HG03457 (cell line): Measurements from ENCODE around the gene ZNF366.

ENCODE experiments used
- ATAC-seq: cut with Tn5 transposase; IDR thresholded peaks from one replicate; pipeline ENCODE4 v1.9.1; 2021; ENCODE audit warnings: moderate number of reproducible peaks; ENCODE audit not compliant: unreplicated experiment

The ZNF366 gene

DNA sequence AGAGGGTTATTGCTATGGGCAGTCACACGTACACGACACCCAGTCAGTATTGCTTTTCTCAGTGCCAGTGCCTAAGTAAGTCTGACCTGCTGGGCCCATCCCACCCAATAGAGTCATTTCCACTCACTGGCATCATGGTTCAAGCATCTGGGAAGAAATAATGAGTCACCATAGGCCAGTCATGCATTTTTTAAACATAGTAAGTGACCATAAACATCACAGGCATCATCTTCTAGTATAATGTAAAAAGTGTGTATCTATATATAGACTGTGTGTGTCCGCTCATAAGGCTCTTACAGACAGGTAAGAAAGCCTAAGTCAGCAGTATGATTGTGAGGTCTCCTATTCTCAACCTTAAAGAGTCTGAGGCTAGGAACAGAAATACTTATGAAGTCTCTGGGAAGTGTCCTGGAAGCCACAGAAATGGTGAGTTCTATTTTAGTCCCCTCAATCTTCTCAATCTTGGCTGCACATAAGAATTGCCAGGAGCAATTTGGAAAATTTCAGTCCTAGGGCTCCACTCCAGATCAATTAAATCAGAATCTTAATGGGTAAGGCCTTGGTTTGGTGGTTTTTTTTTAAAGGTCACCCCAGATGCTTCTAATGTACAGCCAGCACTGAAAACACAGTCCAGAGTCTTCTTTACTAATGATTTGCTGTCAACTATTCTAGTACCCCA lies 65.2 kb downstream of the ZNF366 start:
- no peak for ATAC-seq

DNA sequence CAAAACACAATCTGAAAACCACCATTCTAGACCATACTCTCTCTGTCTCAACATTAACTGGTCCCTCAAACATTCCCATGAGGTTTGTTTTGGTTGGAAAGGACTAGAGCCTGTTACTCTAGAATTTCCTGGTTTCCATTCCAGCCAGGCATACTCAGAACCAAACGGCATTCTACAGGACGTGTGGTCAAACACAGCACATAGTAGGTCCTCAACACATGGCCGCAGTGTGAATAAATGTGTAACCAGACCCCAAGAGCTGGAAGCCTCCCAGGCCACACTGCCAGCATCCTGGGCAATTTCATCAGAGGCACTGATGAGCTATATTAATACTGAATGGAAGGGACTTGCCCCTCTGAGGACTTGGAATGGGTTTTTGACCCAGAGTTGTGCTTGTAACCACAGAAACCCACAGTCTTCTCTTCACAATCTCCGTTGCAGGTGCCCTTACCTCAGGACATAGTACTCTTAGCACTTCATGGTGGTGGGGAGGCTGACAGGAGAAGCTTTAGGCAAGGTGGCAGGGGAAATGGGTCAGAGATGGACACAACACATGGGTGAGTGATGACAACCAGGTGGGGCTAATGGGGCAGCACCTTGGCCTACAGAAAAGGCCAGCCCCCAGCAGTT lies 66.0 kb downstream of the ZNF366 start:
- ATAC-seq: no peak

DNA sequence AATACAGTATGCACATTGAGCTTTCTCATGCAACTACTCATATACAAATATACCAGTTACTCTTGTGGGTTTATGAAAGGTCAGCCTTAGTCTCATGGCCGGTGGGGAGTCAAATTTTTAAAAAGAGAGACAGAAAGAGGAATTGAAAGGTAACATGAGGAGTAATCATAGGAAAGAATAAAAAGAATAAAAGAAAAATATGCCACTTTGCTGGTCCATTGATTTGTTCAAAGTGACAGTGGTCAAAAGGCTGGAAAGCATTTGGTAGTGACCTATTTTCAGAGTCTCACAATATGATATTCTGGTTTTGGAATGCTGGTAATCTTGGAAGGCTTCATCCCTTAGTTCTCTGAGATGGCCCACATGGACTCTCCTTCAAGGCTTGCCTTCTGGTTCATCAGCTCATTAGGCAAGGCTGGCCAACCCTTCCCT lies 67.0 kb downstream of the ZNF366 start:
- ATAC-seq: no peak

DNA sequence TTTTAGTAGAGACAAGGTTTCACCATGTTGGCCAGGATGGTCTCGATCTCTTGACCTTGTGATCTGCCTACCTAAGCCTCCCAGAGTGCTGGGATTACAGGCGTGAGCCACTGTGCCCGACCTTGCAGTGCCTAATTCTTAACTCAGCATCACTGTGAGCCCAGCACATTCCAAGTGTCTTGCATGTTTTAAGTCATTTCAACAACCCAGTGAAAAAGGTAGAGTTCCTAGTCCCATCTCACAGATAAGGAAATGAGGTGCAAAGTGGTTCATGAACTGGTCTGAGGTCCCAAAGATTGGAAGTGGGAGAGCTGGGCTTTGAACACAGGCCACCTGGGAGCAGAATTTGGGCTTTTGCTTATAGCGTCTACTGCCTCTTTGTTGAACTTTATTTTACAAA lies 68.0 kb downstream of the ZNF366 start:
- ATAC-seq: no peak

DNA sequence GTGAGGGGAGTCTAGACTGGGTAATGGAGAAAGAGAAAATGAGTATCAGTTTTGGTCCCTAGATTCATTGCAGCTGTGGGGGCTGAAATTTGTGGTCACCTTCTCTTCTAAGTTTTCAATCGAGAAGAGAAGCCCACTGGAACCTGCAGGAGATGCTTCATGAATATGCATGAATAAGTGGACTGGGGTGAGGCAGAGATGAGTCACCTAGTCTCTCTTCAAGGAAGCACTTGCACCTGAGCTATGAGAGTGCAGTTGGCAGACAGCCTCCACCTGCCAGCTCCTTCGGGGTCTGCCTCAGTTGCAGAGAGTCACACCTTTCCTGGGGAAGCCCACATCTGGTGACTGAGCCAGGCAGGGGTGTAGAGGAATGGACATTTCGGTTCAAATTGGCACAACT lies 69.1 kb downstream of the ZNF366 start:
- ATAC-seq: no peak

DNA sequence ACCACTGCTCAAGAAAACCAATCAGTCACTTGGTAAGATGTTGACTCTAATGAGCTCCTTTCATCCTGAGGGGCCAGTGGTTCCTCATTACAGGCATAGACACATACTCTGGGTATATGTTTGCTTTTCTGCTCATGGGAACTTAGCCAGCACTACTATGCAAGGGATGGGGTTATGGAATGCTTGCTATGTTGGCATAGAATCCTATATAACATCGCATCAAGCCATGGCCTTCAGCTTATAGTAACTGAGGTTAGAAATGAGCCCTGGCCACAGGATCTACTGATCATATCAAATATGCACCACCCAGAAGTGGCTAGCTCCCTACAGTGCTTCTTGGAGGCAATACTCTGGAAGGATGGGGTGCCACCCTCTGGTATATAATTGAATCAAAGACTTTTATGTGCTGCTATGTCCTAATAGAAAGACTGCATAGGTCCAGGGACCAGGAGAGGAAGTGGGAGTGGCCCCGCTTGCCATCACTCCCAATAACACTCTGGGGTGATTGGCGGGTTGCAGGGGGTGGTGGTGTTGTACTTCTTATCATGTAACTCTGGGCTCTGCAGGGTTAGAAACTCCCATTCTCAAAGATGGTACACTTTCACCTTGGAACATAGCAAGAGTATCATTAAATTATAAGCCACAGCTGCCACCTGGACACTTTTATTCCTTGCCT lies 70.3 kb downstream of the ZNF366 start:
- ATAC-seq: no peak

DNA sequence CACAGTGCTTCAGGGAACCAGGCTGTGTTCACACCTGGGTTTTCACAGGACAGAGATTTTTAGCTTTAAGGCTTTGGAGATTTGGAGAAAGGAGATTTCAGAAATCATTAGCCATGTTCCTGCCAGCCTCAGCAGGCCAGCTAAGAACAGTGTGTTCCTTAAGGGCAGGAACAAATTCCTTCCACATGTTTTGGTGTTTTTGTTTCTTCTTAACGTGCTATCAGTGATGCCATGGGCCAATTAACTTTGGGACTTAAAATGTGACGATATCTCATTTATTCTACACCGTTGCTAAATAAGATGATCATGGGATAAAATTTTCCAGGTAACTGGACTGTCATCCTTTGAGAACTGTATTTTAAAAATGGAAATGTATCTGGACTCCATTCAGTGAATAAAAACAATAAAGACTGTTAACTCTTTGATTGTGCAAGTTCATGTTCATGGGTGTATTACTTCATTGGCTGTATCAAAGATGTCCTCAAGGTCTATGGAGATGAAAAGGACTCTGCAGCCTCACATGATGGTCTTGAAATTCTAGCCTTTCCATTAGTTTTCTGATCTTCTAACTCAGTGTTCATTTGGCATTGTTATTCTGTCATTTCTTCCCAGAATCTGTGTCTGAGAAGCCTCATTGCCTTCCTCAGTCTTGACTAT lies 72.3 kb downstream of the ZNF366 start:
- no peak for ATAC-seq

DNA sequence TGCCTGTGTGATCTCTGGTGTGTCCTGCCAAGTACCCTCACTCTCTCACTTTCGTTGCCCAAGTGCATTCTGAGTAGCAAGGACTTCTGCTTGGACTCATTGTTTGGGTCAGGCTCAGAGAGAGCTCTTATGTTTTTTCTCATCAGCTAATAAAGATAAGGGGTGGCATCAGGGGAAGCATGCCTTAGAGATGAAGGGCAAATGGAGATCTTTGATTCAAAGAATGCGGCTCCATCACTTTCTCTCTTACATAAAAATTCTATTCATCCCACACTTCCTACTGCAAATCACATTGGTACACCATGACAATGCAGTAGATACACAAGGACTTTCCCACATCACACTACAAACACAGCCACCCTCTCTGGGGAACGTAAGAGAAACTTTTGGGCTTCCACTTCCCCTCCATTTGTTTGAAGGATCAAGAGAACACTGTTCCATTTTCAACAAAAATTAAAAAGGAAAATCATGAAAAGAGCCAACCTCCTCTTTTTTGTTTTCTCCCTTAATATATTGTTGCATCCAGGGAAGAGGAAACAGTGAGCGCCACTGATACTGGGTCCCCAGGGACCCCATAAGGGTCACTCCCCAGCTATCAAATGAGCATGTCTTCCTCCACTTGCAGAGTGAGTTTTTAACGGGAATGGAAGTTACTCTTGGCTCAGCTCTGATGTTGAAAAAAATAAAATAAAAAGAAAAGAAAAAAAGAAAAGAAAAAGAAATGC lies 73.0 kb downstream of the ZNF366 start:
- no peak for ATAC-seq

DNA sequence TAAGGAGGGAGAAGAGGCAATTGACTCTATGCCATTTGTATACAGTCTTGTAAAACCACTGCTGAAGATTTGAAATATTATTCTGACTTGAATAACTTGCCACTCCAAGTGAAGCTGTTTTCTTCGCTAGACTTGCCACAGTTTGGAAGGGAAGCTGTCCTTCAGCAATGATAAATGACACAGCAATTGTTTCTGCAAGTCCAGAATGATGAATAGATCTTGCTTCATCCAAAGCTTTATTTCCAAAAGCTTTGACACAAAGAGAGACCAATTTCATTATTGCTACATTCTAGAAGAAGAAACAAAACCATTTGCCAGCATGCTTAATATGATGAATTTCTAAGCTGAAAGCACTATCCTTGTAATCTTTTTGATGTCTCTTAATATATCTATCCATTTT lies 73.7 kb downstream of the ZNF366 start:
- ATAC-seq: no peak

DNA sequence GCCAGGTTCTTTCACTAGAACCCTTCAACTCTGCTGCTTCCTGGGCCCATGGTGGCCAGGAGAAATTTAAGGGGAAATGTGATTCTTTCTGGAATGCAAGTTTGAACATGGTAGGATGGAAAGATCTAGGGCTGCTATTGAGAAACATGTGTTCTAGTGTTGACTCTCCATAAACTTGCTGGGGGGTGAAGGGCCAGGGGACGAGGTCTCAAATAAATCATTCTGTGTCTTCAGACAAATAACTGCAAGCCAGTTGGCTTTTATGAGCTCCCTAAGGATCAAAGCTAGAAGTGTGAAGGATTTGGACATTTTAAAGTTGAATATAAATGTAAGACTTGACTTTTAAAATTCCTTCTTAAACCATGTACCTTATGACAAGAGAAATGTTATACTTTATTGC lies 78.5 kb downstream of the ZNF366 start:
- ATAC-seq: no peak

DNA sequence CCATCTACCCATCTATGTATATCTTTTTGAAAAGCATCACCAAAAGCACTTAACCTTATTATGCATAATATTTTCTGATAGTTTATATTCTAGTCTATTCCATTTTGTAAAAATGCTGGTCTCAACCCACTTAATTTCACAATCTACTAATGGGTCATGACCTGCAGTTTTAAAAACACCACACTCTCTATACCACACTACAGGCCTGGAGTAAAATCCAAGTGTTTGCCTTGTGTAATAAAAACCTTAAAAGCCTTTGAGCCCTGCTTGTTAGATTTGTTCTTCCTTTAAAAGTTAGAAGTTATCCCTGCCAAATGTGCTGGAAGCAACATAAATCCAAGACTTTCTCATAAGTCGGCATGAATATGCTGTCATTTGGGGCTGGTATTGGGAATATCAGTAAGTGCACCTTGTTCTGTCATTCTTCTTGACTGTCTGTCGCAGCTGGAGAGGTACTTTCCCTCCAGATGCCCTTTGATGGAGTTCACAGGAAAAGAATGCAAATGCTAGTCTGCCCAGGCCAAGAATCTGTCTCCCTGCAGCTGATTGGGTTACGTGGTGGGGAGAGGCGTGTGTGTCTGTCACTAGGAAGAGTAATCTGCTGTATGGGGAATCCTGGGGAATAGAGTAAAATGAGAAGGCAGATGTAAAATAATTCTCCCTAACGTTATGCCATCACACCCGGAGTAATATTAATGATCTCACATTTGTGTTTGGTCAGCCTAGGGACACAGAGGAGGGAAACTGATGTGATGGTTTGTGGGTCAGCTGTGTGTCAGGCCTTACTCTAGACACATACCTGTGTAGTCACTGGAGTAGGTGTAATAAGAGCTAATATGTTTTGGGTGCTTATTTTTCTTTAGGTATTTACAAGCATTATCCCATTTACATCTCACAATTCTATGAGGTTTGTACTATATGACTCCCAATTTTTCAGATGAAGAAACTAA lies 79.4 kb downstream of the ZNF366 start:
- ATAC-seq: no peak

DNA sequence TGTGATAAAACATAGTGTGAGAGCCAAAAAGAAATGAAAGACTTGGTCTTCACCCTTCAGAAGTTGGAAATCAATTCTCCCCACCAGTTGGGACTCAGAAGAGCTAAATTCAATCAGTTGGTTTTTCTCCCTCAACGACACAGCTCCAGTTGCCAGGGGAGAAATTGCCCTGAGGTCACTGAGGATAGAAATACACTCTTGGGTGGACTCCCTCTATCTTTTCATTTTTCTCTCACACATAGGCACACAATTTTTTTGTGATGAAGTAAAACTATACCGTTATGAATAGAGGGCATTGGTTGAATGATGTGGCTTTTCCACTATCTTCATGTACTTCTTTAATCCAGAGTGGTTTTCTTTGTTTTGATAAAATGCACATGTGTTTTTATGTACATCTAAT lies 80.2 kb downstream of the ZNF366 start:
- ATAC-seq: no peak

DNA sequence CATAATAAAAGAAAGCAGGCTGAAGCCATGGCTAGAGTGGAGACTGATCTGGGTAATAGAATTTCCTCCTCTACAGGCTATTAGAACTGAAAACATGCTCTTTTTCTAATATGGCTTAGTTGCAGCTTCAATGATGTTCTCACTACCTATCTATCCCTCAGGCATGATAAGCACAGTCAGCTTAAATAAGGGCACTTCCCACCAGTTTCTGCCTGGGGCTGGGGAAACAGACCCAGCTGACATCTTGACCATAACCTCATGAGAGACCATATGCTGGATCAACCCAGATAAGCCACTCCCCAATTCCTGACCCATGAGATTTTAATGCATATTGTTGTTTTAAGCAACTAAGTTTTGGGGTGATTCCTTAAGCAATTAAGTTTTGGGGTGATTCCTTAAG lies 81.2 kb downstream of the ZNF366 start:
- ATAC-seq: no peak

DNA sequence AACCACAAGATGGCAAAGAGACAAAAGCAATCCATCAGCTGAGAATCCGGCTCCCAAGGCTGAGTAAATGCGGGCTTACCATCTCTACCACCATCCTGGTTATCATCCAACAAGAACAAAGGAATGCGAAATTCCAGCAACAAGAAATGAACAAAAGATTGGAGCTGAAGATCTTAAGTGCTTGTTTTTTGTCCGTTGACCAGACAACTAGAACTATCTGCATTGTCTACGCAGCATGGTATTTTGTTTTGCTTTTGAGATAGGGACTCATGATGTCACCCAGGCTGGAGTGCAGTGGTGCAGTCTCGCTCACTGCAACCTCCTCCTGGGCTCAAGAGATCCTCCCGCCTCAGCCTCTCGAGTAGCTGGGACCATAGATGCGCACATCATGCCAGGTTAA lies 88.9 kb downstream of the ZNF366 start:
- ATAC-seq: no peak

DNA sequence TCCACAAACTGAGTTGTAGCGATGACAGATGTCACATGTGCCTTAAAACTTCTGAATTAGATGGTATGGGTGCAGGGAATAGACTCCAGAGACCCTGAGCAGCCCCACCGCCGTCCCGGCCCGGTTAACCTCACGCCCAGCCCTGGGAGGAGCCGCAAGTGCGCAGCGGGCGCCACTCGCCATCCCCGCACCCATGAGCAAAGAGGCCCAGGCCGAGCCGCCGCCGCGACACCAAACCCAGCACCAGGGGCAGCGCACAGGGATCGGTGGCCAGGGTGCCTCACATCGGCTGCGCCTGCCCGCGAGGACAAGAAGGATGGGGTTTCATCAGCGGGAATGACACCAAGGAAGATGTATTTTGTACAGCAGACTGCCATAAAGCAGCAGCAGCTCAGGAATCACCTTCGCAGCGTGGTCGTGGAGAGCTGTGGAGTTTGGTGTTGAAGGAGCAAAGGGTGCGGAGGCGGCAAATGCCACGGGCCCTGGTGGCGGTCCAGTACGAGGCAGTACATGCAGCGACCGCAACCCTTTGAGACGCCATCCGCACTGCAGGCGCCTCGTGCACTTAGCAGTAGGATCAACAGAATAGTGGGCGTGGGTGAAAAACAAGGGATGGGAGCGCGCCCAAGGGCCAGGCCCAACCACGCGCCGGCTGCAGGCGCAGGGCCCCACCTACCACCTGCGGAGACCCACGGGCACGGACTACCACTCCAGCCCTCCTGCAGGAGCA lies 89.7 kb downstream of the ZNF366 start:
- ATAC-seq: no peak

DNA sequence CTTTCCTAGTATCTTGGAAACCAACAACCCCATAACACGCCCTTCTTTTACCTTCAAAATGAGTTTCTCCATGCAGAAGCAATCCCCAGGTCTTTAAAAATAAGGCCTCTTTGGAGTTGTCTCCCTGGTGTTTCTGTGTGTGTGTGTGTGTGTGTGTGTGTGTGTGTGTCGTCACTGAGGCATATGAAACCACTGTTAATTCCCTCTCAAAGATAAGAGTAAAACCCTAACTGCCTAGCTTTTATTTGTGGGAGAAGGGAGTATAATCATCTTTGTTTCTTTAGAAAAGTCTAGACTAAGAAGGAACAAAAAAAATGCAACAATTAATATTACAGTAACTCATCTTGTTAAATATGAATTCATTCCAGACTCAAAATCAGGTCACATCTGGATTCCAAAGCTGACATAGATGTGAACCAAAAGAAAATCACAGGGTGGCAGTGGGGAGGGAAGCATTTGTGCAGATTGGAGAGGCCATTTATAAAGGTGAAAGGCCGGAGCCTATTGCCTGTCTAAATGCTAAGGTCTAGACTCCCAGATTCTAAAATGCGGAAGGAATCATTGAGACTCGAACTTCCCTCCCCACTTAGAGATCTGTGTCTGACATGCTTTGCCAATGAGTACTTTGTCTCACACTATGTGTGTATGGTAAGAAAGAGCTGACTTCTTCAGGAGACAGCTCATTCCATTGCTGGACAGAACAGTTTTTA lies 91.4 kb downstream of the ZNF366 start:
- no peak for ATAC-seq

DNA sequence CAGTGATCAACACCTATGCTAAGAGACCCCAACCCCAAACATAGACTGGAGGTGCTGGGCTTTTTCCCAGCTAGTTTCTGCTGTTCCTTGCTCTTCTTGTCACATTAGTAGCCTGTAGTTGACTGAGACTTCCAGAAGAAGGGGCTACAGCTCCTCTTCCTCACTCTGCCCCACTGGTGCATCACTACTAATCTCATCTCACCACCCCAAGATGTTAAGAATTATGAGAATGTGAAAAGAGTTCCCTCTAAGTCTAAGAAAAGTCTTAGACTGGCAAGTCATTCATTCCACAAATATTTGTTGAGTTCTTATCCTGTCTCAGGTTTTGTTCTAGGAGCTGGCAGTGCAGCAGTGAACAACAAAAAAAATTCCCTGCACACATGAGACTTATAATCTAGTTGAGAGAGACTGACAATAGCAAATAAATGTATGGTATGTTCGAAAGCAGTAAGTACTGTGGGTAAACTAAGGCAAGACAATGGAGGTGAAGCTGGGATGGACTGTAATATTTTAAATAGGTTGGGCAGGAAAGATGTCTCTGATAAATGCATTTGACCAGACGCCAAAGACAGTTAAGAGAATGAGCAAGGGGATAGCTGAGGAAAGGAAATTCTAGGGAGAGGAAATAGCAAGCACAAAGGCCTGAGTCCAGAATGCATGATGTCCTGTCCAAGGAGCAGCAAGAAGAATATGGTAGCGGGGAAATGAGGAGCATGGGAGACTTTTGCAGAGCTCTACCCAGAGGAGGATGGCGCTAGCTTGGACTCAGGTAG lies 94.7 kb downstream of the ZNF366 start:
- no peak for ATAC-seq

DNA sequence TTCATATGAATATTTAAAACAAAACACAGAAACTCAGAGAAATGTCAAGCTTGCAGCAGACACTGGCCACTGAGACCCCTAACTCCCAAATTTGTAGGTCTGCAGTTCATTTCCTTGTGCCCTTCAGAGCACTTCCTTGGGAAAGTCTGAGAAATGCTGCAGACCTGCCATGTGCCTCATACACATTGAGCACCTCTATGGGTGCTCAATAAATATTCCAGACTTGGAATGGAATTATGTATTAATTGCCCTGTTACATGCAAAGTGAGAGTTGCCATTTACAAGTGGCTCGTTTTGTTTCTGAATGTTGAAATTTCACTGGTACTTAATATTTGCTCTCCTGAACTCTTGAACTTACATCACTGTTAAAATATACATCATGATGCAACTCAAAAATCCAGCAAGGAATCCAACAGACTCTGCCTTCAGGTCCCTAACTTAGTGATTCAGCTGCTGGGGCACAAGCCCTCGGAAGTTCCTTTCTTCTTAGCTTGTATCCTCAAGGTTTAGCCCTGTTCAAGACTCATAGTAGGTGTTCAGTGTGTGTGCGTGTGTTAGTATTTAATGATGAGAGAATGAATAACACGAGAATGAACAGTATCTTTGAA lies 96.4 kb downstream of the ZNF366 start:
- ATAC-seq: no peak
